ENCODE results near the gene UNC45A. TPM values are rescaled to one million over a fixed set of nuclear protein-coding genes. Genes with fewer than 3 reads are reported as not detected.
A peak's percentile ranks its signal among the peaks of the same experiment; 100 is the strongest.

Gene UNC45A
- total and polyA plus RNA-seq, 2 of the 13 experiments (the other 11 are each of a cell fraction or from before 2014, with no cell fraction given), result 33.8 to 39.7 TPM

GRCh38 chr15:90885432-90886290, 49.4 kb upstream of the UNC45A start (continued):
- peak; percentile 50 for TF ChIP-seq RBM39 (IDR thresholded peaks at IDR 0.05; ENCODE audit: low read depth, low read length, poor library complexity, severe bottlenecking)
- no peak for TF ChIP-seq RERE (CRISPR knock-in tag; IDR thresholded peaks at IDR 0.05; ENCODE audit: low read depth)
- peak; percentile 96 for TF ChIP-seq RAD21 (CRISPR knock-in tag; IDR thresholded peaks at IDR 0.05)
- TF ChIP-seq, protein P1, sequence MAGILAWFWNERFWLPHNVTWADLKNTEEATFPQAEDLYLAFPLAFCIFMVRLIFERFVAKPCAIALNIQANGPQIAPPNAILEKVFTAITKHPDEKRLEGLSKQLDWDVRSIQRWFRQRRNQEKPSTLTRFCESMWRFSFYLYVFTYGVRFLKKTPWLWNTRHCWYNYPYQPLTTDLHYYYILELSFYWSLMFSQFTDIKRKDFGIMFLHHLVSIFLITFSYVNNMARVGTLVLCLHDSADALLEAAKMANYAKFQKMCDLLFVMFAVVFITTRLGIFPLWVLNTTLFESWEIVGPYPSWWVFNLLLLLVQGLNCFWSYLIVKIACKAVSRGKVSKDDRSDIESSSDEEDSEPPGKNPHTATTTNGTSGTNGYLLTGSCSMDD (CRISPR knock-in tag; IDR thresholded peaks at IDR 0.05), result no peak
- TF ChIP-seq BHLHE40 (IDR thresholded peaks at IDR 0.05; ENCODE audit: low read length), result peak; percentile 40; the same call in 1 of the 2 replicates
- TF ChIP-seq RXRA (CRISPR knock-in tag; IDR thresholded peaks at IDR 0.05), result 0 out of 2 replicates have a peak, but pooled peaks have one; percentile 16
- peak; percentile 98 for TF ChIP-seq STAG1 (CRISPR knock-in tag; IDR thresholded peaks at IDR 0.05)
- no peak for TF ChIP-seq ASH2L (IDR thresholded peaks at IDR 0.05; ENCODE audit: insufficient read length, low read depth, low read length)
- TF ChIP-seq ZNF501 (CRISPR knock-in tag; IDR thresholded peaks at IDR 0.05), result peak; percentile 49
- peak; percentile 49 for TF ChIP-seq ZNF687 (CRISPR knock-in tag; IDR thresholded peaks at IDR 0.05)
- 0 out of 2 replicates have a peak, but pooled peaks have one; percentile 5 for TF ChIP-seq THAP11 (CRISPR knock-in tag; IDR thresholded peaks at IDR 0.05)
- peak; percentile 94 for TF ChIP-seq CTCF (CRISPR knock-in tag; IDR thresholded peaks at IDR 0.05)

Measured in HepG2 (cell line).